K562 (cell line): ENCODE results near the gene MLKL. TPM values are rescaled to one million over a fixed set of nuclear protein-coding genes. Genes with fewer than 3 reads are reported as not detected.

Experiments
- ATAC-seq: fragments of 200-7000 bp; cut with Tn5 transposase; 3 replicates; pipeline ENCODE4 v1.9.1; 2020; ENCODE audit warnings: moderate library complexity
- BruUV-seq: library from RNA; stranded (reverse); fragments of 400-500 nt; replicated peaks from 2 replicates; lab custom pipeline; 2021; lab: Mats Ljungman, UMichigan
- CTCF ChIA-PET: fragments of 300-600 bp; formaldehyde crosslinking; extraction: SDS; loops from one replicate; lab custom pipeline; 2021; ENCODE audit warnings: low intra/inter-chr PET ratio; lab: Yijun Ruan, JAX
- POLR2A ChIA-PET: fragments of 300-600, 350-650 bp; sonication (Branson Sonifier 250); formaldehyde crosslinking; extraction: SDS; loops from one replicate; lab custom pipeline; 2021; ENCODE audit warnings: antibody characterized with exemption, inconsistent platforms; lab: Yijun Ruan, JAX
- DNase-seq, 4 experiments: peaks; one replicate each; pipeline versions ENCODE4 v3.0.0 to v3.0.0-alpha.2; 2011 to 2018; ENCODE audit warnings: low spot score in 3 of 4, mixed read lengths in 3 of 4; ENCODE audit errors: extremely low read depth in 1 of 4
- FAIRE-seq: peaks from 2 replicates; lab custom pipeline; 2011; peaks lifted over from hg19 to GRCh38; lab: Jason Lieb, UNC
- H2AFZ ChIP-seq: 2 replicates; pipeline ENCODE4 v1.6.0; 2011; ENCODE audit warnings: low read depth, low read length, control low read depth, inconsistent platforms
- H3K27ac ChIP-seq: fragments of 200-600 bp; 3 replicates; pipeline ENCODE4 v1.8.0; 2011; ENCODE audit warnings: low read depth, mild to moderate bottlenecking, control low read depth, inconsistent platforms, low read length, moderate library complexity, mixed read lengths; ENCODE audit errors: extremely low read depth
- H3K27me3 ChIP-seq, 2 experiments: fragments of 300-600 bp in 1 of 2; 2 replicates in 1 of 2; 3 replicates in 1 of 2; pipeline versions ENCODE4 v1.6.0 to v1.8.0; 2011; ENCODE audit warnings: inconsistent platforms in 2 of 2, low read length in 2 of 2, mild to moderate bottlenecking in 1 of 2, mixed read lengths in 1 of 2, moderate library complexity in 1 of 2; ENCODE audit not compliant: control insufficient read depth in 2 of 2, insufficient read depth in 2 of 2
- H3K36me3 ChIP-seq: fragments of 300-600 bp; 3 replicates; pipeline ENCODE4 v1.8.0; 2011; ENCODE audit warnings: mild to moderate bottlenecking, low read length, inconsistent platforms; ENCODE audit not compliant: control insufficient read depth, insufficient read depth
- H3K4me1 ChIP-seq, 2 experiments: fragments of 200-600 bp in 1 of 2; replicated peaks in 1 of 2; 2 replicates in 1 of 2; 3 replicates in 1 of 2; pipeline versions ENCODE4 v1.5.1 to v1.8.0; 2011; ENCODE audit warnings: inconsistent platforms in 2 of 2, low read length in 2 of 2, mild to moderate bottlenecking in 1 of 2, mixed read lengths in 1 of 2, moderate library complexity in 1 of 2; ENCODE audit not compliant: control insufficient read depth in 2 of 2, insufficient read depth in 2 of 2
- H3K4me2 ChIP-seq: 2 replicates; pipeline ENCODE4 v1.6.1; 2011; ENCODE audit warnings: low read length, control low read depth, inconsistent platforms, mixed read lengths; ENCODE audit not compliant: insufficient read depth
- H3K4me3 ChIP-seq: fragments of 200-600 bp; sonication (generic), shearing (Covaris generic); 2 replicates; pipeline ENCODE4 v1.5.1; 2016; ENCODE audit warnings: control low read depth, inconsistent platforms
- H3K79me2 ChIP-seq: fragments of 200-600 bp; 3 replicates; pipeline ENCODE4 v1.8.0; 2011; ENCODE audit warnings: low read length, inconsistent platforms; ENCODE audit not compliant: control insufficient read depth, insufficient read depth
- H3K9ac ChIP-seq, 2 experiments: 2 replicates each; pipeline versions ENCODE4 v1.6.0 to v1.6.1; 2011; ENCODE audit warnings: low read depth in 2 of 2, low read length in 2 of 2, control low read depth in 1 of 2, inconsistent platforms in 1 of 2, mild to moderate bottlenecking in 1 of 2, mixed read lengths in 1 of 2; ENCODE audit not compliant: insufficient read depth in 1 of 2
- H3K9me1 ChIP-seq: one replicate; pipeline ENCODE4 v1.6.0; 2011; ENCODE audit warnings: inconsistent platforms, mild to moderate bottlenecking, low read length, moderate library complexity; ENCODE audit not compliant: control insufficient read depth, insufficient read depth
- H3K9me3 ChIP-seq: replicated peaks from 2 replicates; pipeline ENCODE4 v1.5.1; 2011; ENCODE audit warnings: low read depth, low read length, inconsistent platforms; ENCODE audit not compliant: control insufficient read depth, insufficient read depth
- H4K20me1 ChIP-seq: replicated peaks from 2 replicates; pipeline ENCODE4 v1.6.1; 2011; ENCODE audit warnings: low read length, inconsistent platforms, mixed read lengths; ENCODE audit not compliant: control insufficient read depth, insufficient read depth
- ATF3 ChIP-seq, 2 experiments: fragments of 450-650 bp in 1 of 2; sonication (generic) in 1 of 2; formaldehyde crosslinking in 1 of 2; IDR thresholded peaks in 1 of 2; conservative IDR thresholded peaks in 1 of 2; 2 replicates each; pipeline versions ENCODE4 v1.6.1 to v1.8.1; 2016 to 2023; ENCODE audit warnings: mild to moderate bottlenecking in 2 of 2, moderate library complexity in 2 of 2, inconsistent platforms in 1 of 2, missing genetic modification reagents in 1 of 2
- DNMT1 ChIP-seq: fragments of 450-650 bp; IDR thresholded peaks from 2 replicates; pipeline ENCODE4 v1.6.1; 2016; ENCODE audit warnings: antibody characterized with exemption, mild to moderate bottlenecking
- MTA2 ChIP-seq: fragments of 450-650 bp; IDR thresholded peaks from 2 replicates; pipeline ENCODE4 v1.6.1; 2016; ENCODE audit warnings: low read depth
- NFXL1 ChIP-seq: fragments of 450-650 bp; formaldehyde crosslinking; IDR thresholded peaks from 2 replicates; pipeline ENCODE4 v1.4.0; 2021; ENCODE audit warnings: mild to moderate bottlenecking
- NKRF ChIP-seq: fragments of 450-650 bp; IDR thresholded peaks from 2 replicates; pipeline ENCODE4 v1.6.1; 2016; ENCODE audit warnings: borderline replicate concordance
- PKNOX1 ChIP-seq: fragments of 450-650 bp; IDR thresholded peaks from 2 replicates; pipeline ENCODE4 v1.6.1; 2016
- RBM14 ChIP-seq: fragments of 200-400 bp; formaldehyde crosslinking; IDR thresholded peaks from 2 replicates; pipeline ENCODE4 v1.6.1; 2018; ENCODE audit warnings: low read depth, mild to moderate bottlenecking, low read length, moderate library complexity, borderline replicate concordance; ENCODE audit not compliant: insufficient read depth
- SNIP1 ChIP-seq: fragments of 450-650 bp; IDR thresholded peaks from 2 replicates; pipeline ENCODE4 v1.7.1; 2017; ENCODE audit warnings: low read depth, mild to moderate bottlenecking
- WGBS: fragments of 100-300 bp; shearing (Covaris generic); methylation state at CpG from one replicate; pipeline ENCODE4 v1.1.6; 2016; ENCODE audit warnings: low coverage, mixed read lengths; ENCODE audit not compliant: insufficient coverage; ENCODE audit errors: missing lambda C conversion rate; 5-methylcytosine and 5-hydroxymethylcytosine counted together
- in situ Hi-C: fragments of 300-500 bp; cut with MboI; formaldehyde crosslinking; loops from 4 replicates; pipeline ENCODE4 v1.15.0; 2018; ENCODE audit warnings: inconsistent platforms, mixed read lengths
- intact Hi-C: fragments of 100-400 bp; cut with micrococcal nuclease; formaldehyde crosslinking; loops from 2 replicates; pipeline ENCODE4 v1.14.2; 2022
- polyA plus RNA-seq, 8 experiments: library from polyadenylated mRNA; depleted of rRNA in 4 of 8; stranded (reverse) in 5 of 8; unstranded in 3 of 8; fragments of >200 nt; fragmentation: Nextera tagmentation in 2 of 8; fragmentation: Illumina TruSeq in 1 of 8; extraction: Ambion mirVana in 2 of 8; extraction: Trizol in 1 of 8; gene quantifications; 2 replicates each; pipeline versions ENCODE4 v1.2.1 to v1.2.3, GENCODE V29; 2011 to 2014; ENCODE audit warnings: inconsistent platforms in 1 of 8, missing spikeins in 1 of 8
- total RNA-seq, 7 experiments: library from RNA; depleted of rRNA in 6 of 7; stranded (reverse); fragments of >200 nt in 6 of 7; fragmentation: Illumina TruSeq in 2 of 7; extraction: Trizol in 2 of 7; gene quantifications; 2 replicates each; pipeline versions ENCODE4 v1.2.1 to v1.2.3, GENCODE V29; 2011 to 2021; ENCODE audit warnings: low replicate concordance in 1 of 7

MLKL gene
- total and polyA plus RNA-seq, 9 of the 15 experiments (the other 6 are each of a cell fraction or from before 2014, with no cell fraction given), result 1.6 to 6.1 (median 4.8) TPM

- no TSS peak for BruUV-seq
- no peaks in the 10 kb centered on the region for H3K9me3 ChIP-seq
- ATAC-seq (no peak), DNase-seq (no peak), FAIRE-seq (no peak)
- H3K79me2 ChIP-seq, result no peaks in the 10 kb centered on the region
- ChIA-PET CTCF (interaction anchor here (0.6 kb wide), 1 partner anchor 25 kb away, joined by 4 read pairs; no protein-coding TSS in a partner anchor), POLR2A (interaction anchor here (1.4 kb wide), 1 partner anchor 10 kb away, joined by 3 read pairs; no protein-coding TSS in a partner anchor)
- H3K27me3 ChIP-seq, result peaks cover 14 to 74% of the 10 kb centered on the region in 2 experiments; a peak in 4 of 5 replicates
- no peaks in the 10 kb centered on the region for H3K36me3 ChIP-seq
- intact Hi-C loops, result no loop called here
- no peak overlapping the region for H3K27ac ChIP-seq
- no peaks in the 10 kb centered on the region; the same call in 1 of the 2 replicates for H4K20me1 ChIP-seq
- TF ChIP-seq SNIP1 (no peak), NKRF (no peak), MTA2 (no peak), PKNOX1 (no peak), ATF3 (IDR thresholded peaks at IDR 0.05) (no peak), ATF3 (CRISPR knock-in tag; conservative IDR thresholded peaks at IDR 0.05) (no peak), DNMT1 (no peak), RBM14 (no peak), NFXL1 (CRISPR knock-in tag) (no peak)
- in situ Hi-C loops, result no loop called here
- no peak overlapping the region for H3K4me2 ChIP-seq
- H3K9ac ChIP-seq, result peak overlapping the region in 1 of 2 experiments; percentile 31; a peak in 1 of 4 replicates
- peaks cover 5 to 30% of the 10 kb centered on the region in 2 experiments; a peak in 3 of 5 replicates for H3K4me1 ChIP-seq
- no peak overlapping the region for H2AFZ ChIP-seq
- WGBS, result 9% methylated on average over 8 of the region's 9 CpGs
- no peak overlapping the region for H3K4me3 ChIP-seq
- no peaks in the 10 kb centered on the region for H3K9me1 ChIP-seq
Measured at GRCh38 chr16:74736531-74737157, 36.0 kb upstream of the MLKL start.
